CD4-positive, alpha-beta T cell treated with Interferon alpha-2 for 1 hour (primary cell): ENCODE data around the gene CPHXL.

Source experiments
- DNase-seq, 2 donors: peaks; one replicate each; pipeline ENCODE4 v3.0.0-alpha.2; 2020 to 2022

CPHXL gene

DNA sequence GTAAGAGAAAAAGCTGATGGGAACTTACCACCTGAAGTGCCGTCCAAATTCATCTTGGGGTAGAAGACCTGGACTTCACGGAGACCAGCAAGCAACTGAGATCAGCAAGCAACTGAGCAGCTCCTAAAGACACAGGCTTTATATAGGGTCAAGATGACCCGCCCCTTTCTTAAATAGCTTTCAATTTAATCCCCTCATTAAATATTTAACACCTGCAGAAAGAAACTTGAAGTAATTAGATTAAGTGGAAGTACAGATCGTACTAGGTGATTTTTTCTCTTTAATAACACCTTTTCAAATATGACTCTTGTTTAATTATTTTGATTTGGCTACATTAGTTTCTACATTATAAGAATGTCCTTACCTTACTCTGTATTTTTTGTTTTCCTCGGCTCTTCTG is at the start of gene CPHXL:
CPHXL (minus strand) TSS at position 101 of the 400 bp plus-strand sequence; CDS start at position 53, 48 bp downstream.
- DNase-seq, result no peak

DNA sequence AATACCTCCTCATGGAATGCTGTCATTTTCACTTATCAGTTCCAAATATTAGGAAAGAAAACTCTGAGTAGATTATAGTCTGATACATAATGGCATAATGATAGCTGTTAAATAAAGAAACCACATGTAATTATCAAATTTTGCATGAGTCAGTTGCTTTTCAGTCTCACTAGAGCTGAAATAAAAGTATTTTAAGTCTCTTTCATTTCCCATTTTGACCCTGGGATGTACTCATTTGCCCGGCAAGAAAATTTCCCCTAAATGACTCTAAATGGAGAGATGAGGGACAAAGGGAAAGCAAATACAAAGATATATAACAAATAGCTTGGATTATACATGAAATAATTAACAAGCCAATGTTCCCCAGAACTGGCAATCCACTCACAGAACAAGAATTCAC is 47.9 kb upstream of the CPHXL start:
- DNase-seq, result no peak

DNA sequence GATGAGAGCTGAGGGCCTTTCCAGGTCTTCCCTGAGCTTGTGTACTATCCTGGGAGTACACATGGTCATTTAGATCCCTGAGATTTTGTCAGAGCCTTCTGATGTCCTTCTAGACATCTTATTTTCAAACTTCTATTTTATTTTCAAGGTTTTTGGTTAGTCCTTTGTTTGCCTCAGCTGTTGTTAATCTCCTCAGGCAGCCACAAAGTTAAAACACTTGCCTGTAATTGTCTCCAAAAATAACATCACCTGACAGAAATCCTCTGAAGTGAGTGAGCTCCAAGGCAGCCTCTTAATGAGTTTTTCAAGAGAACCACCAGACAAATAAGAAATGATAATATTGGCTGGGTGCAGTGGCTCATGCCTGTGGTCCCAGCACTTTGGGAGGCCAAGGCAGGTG is 43.8 kb upstream of the CPHXL start:
- no peak for DNase-seq

DNA sequence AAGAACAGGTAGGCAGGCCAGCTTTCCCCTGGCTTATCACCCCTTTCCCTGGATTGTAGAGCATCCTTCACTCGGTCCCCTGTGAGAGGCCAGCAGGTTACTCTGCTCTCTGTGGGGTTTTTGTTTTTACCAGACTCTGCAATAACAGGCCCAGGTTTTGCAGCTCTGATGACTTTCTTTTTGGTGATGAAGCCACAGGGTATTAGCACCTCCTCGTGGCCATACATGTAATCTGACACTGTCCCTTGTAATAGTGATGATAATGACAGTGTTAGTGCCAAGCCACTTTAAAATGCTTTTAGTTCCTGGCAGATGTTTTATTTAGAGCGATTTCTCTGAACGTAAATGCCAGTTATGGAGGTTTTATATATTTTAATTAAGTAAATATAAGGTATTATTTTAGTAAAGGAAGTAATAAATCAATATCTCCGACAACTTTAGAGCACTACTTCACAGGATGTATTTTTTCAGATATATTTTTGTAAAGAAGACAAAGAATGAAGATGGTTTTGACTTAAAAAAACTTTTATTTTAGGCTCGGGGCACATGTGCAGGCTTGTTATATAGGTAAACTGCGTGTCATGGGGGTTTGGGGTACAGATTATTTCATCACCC is 38.0 kb upstream of the CPHXL start:
- DNase-seq, result peak; percentile 64 to 80

DNA sequence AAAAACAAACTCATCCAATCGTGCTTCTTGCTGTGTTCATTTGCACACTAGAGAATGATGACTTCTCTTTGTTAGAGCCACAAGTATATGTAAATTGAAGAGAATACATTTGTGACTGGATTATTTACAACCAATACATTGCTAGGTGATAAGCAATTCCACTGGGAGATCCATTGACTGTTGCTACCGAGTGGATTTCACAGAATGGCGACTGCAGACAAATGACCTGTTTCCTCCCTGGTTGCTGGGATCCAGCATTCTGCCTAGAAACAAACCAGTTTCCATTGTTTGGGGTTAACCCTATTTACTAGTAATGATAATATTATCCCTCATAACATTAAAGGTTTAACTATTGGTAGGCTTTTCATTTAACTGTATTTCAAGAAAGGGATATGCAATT is 36.9 kb upstream of the CPHXL start:
- DNase-seq, result no peak

DNA sequence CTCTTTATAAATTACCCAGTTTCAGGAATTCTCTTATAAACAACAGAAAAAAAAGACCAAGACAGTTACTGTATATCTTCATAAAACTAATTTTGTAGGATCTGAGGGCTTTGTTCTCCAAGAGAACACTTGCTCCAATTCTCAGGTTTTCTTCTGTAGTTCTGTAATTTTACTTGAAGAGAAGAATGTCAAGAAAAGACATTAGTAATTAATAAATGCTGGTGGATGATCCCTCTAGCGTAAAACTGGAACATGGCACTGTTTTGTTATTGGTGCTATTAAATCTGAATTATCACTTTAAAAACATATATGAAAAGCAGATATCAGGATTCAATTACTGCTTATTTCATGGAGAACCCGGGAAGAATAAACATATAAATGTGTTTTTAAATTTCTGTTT is 36.5 kb upstream of the CPHXL start:
- no peak for DNase-seq

DNA sequence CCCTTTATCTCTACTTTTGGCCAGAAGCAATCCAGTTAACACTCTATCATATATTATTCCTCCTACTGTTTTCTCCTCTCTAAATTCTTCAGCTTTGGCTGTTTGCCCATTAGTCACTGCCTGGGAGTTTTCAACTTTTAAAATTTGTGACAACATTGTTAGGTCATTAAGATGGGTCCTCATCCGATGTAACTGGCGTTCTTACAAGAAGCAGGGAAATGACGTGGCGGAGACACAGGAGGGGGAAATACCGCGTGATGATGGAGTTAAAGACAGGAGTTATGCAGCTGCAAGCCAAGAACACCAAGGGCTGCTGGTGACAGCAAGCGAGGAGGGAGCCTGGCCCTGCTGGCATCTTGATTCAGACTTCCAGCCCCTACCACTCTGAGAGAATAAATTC is 34.8 kb upstream of the CPHXL start:
- peak; percentile 12 to 26 for DNase-seq

DNA sequence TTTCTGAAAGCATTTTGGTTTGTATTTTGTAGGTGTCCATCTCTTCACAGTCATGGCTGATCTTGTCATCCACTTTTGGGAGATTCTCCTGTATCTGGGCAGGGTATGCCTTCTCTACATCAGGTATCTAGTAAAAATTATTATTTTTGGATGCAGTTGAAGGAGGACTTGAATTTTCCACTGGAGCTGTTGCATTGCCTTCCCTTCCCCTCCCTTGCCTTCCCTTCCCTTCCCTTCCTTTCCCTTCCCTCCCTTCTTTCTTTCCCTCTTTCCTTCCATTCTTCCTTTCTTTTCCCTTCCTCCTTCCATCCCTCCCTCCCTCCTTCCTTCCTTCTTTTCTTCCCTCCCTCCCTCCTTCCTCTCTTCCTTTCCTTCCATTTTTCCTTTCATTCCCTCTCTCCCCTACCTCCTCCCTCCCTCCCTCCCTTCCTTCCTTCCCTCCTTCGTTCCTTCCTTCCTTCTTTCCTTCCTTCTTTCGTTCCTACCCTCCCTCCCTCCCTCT is 33.8 kb upstream of the CPHXL start:
- no peak for DNase-seq

DNA sequence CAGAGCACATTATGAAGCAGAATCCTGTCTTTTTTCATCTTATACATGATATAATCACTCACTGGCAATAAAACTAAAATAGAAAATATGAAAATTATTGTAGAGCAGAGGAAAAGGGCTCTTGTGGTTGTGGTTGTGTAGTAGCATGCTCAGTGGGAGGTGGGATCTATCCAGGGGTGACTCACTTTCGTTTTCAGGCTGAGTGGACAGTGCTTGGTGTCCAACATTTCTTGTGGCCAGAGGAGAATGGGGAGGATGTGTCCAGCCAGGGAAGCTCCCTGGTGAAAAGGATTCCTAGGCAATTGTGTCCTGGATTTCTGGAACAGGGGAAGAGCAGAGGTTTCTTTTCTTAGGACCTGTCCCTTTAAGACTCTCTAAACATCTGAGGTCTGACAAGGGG is 31.9 kb upstream of the CPHXL start:
- DNase-seq, result no peak

DNA sequence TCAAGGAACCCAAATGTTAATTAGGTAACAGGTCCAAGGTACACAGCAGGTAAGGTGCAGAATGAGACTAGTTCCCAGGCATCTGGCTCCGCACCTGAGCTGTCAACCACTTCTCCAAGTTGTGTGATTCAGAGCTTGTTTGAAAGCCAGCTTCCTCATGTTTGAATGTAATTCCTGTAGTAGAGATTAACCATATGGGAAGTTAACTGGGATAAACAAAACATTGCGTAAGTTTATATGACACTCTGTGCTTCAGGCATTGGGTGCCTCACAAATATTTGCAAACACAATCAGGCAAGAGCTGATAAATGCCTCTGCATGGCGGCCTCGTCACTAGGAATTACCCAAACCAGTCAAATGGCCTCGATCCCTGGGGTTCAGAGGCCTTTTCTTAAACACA is 27.9 kb upstream of the CPHXL start:
- DNase-seq, result no peak

DNA sequence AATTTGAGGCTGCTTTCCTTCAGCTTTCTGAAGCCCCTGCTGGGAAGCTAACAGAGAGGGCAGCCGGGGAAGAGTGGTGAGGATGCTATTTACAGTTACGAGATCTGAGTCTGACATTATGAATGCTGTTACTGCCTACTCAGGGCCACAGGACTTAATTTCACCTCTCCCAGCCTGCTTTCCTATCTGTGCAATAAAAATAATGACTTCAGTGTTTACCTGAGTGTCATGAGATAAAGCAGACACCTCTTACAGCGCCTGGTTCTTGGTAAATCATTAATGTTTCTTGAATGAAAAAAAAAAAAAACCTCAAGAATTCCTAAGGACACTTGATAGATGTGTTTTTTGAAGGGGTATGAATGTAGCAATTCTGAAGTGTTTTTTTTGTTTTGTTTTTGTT is 24.2 kb upstream of the CPHXL start:
- DNase-seq, result no peak

DNA sequence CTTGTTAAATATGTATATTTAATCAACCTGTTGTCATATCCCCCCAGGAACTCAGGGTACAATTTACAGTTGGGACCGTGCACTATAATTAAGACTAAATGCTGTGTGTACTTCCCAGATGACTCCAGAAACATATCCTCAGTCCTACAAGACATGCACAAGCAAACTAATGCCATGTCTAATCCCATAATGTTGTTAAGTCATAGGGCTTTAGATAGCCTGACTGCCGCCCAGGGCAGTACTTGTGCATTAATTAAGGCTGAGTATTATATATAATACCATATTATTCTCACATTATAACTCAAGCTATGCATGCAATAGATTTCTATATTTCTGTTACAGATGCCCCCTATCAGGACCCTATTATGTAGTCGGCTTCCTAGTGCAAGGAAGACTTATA is 20.1 kb upstream of the CPHXL start:
- DNase-seq, result no peak

DNA sequence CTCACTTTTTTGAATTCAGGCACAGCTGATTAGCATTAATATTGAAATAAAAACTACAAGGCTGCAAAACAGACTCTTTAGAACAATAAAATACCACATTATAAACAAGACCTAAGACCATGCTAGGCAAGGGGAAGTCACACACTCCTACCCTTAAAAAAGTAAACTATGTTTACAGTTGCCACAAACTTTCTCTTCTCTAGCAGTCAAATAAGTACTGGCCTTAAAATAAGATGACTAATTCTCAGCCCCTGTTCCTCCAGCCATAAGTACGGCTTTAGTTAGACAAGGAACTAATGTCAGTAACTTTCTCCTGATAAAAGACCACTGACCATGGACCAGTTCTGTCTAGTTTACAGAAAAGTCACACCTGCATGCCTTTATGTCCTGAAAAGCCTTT is 19.5 kb upstream of the CPHXL start:
- no peak for DNase-seq

DNA sequence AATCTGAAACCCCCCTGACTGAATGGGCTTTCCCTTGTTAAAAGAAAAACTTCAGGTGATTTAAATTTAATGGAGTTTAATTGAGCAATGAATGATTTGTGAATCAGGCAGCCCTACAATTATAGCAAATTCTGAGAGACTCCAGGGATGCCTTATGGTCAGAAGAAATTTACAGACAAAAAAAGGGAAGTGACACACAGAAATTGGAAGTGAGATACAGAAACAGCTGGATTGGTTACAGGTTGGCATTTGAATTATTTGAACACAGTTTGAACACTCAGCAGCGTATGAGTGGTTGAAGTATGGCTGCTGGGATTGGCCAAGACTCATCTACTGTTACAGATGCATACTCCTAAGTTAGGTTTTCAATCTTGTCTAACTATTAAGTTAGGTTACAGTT is 19.0 kb upstream of the CPHXL start:
- DNase-seq, result no peak

DNA sequence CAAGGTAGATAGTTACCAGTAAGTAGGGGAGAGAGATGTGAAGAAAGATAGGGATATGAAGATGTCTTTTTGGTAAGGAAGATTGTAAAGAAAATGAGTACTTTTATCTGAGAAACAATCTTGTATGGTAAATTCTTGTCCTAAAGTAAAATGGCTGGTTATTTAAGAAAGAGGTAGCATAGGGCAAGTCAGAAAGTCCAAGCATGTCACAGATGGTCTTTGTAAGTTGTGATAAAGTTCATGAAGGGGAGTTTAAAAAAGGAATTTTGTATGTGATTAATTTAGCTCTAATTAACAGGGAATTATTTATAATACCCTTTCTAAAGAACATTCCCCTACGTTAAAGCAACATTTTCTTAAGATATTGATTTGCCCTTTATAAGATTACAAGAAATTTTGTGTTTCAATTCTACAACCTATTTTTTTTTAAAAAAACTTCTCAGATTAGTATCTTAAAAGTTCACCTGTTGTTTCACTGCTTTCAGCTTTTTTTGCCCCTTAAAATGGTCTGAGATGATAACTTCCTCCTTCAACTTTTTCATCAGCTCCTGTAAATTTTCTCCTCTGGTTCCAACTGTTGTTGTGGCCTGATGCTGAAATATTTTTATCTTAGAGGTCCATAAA is 16.2 kb upstream of the CPHXL start:
- DNase-seq, result no peak

DNA sequence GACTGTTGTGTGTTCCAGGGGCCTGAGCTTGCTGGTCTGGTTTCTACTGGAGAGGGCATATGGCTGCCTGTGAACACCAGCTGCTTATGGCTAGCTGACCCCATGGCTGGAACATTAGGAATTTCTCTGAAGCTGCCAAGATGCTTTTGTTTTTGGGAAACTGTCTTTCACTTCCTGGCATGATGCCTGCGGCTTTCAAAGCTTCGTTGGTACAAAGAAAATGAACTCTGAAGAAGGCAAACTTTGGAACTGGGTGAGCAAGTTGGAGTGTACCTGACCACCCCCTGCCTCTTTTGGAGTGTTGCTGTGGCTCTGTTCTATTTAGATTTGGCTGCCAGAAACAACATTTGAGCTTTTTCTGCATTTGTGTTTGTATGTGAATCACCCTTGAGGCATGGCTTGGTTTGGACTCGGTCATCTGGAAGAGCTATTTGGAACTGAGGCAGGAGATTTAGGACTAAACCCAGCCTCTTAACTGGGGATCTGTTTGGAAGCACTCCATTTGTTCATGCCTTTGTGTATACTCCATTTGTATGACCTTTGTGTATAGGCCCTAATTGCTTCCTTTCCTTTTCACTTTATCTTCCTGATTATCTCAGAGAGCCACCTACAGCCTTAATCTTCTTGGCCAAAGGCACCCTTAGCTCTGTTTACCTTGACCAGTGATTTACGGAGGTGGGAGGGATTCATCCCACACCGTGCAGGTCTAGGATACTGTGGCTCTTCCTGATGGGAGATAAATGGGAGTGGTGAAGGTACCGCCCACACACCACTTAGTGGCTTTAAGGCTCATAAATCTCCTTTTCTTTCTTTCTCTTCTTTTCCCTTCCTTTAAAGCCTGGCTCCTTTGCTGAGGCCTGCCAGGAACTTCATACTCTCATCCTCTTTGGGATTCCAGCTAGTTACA is 7.3 kb upstream of the CPHXL start:
- no peak for DNase-seq

DNA sequence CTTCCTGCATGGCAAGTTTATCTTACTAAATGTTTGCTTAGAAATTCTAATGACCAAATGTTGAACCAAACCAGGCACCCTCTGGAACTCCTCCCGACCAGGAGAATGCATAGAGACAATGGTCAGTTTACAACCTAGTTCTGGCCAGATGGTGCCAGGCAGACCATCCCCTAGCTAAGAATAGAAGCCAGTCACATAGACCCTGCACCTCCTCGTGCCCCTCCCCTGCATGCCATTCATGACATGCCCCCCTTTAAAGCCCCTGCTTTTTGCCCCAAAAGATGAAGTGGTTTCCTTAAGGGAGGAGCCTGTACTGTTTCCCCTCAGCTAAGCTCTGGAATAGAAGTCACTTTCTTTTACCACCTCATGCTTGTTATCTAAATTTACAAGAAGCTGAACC is 6.6 kb upstream of the CPHXL start:
- DNase-seq, result no peak

DNA sequence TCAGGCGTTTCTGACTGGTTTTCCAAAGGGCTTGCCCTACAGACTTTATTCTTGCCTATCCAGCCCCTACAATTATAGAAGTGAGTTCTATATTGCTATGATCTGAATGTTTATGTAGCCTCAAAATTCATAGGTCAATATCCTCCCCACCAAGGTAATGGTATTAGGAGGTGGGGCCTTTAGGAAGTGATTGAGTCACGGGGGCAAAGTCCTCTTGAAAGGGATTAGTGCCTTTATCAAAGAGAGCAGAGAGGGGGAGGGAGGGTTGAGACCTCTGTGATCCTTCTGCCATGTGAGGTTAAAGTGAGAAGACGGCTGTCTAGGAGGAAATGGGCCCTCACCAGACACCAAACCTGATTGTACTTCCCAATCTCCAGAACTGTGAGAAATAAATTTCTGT is 931 bp upstream of the CPHXL start:
- DNase-seq, result no peak

DNA sequence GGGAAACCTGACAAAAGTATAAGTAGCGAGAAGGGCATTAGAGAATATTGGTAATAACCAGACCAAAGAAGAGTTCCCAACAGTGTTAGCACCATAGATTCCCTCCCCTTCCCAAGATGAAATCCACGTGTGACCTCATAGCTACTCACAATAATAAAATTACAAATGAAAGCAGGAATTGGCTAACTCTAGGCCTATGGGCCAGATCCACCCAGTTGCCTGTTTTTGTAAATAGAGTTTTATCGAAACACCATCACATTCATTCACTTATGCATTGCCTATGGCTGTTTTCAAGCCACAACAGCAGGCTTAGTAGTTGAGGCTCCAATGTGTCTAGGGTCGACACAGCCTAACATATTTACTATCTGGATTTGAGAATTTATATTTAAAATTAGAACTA is 7.8 kb downstream of the CPHXL start:
- no peak for DNase-seq

DNA sequence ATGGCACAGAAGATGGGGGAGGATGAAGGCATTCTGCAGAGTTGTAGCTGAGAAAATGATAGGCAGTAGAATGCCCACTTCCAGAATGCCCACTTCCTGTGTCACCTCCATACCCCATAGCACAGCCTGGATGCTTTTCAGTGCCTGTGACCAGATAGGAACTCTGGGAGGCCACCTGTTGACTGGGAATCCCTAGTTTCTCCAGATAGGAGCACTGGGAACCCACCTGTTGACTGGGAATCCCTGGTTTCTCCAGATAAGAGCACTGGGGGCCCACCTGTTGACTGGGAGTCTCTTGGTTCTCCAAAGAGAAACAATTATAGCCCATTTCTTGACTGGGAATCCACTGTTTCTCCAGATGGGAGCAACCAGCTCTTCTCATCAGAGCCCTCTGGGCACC is 11.6 kb downstream of the CPHXL start:
- no peak for DNase-seq

DNA sequence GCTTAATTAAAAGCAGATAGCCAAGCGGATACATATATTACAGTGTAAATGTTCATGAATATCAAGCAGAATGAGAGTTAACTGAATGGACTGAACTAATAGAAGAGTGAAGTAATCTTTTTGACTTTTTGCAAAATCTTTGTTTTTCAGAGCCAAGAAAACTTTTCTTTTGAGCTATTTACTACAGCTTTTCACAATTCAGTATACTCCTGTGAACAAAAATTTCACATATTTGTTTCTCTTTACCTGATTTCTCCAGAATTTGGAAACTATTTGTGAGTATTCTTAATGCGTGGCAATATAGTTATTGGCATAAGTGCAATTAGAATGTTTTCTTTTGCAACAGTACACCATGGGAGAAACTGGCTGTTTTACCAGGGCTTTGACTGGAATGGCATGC is 15.9 kb downstream of the CPHXL start:
- no peak for DNase-seq

DNA sequence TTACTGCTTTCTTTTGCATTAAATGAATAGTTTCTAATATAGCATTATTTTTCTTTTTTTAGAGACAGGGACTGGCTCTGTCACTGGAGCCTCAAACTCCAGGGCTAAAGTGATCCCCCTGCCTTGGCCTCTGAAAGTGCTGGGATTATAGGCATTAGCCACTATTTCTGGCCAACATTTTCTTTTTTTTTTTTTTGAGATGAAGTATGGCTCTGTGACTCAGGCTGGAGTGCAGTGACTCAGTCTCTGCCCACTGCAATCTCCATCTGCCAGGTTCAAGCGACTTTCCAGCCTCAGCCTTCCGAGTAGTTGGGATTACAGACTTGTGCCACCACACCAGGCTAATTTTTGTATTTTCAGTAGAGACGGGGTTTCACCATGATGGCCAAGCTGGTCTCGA is 23.0 kb downstream of the CPHXL start:
- DNase-seq, result no peak

DNA sequence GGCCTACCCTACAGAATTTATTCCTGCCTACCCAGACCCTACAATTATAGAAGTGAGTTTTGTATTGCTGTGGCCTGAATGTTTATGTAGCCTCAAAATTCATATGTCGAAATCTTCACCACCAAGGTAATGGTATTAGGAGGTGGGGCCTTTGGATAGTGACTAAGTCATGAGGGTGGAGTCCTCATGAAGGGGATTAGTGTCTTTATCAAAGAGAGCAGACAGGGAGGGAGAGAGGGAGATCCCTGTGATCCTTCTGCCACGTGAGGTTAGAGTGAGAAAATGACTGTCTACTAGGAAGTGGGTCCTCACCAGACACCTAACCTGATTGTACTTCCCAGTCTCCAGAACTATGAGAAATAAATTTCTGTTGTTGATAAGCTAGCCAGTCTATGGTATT is 24.0 kb downstream of the CPHXL start:
- no peak for DNase-seq

DNA sequence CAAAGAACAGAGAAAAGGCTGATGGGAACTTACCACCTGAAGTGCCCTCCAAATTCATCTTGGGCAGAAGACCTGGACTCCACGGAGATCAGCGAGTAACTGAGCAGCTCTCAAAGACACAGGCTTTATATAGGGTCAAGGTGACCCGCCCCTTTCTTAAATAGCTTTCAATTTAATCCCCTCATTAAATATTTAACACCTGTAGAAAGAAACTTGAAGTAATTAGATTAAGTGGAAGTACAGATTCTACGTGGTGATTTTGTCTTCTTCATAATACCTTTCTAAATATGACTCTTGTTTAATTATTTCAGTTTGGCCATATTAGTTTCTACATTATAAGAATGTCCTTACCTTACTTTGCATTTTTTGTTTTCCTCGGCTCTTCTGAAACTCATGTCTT is 24.9 kb downstream of the CPHXL start, which contains the start of gene DUXB:
DUXB (minus strand) TSS at position 101 of the 400 bp plus-strand sequence; CDS start at position 58, 43 bp downstream.
- no peak for DNase-seq
